HCT116 (cell line): ENCODE measurements around the gene RPL7A. TPM values are rescaled to one million over a fixed set of nuclear protein-coding genes. Genes with fewer than 3 reads are reported as not detected.

ENCODE experiments used
- ATAC-seq: fragments of 200-7000 bp; cut with Tn5 transposase; 2 replicates; pipeline ENCODE4 v1.9.1; 2020; ENCODE audit warnings: mild to moderate bottlenecking, moderate library complexity
- BruUV-seq: library from RNA; stranded (reverse); fragments of 400-500 nt; replicated peaks from 2 replicates; lab custom pipeline; 2021; lab: Mats Ljungman, UMichigan
- CTCF ChIA-PET: fragments of 300-600 bp; sonication (Branson Sonifier 250); formaldehyde crosslinking; loops from one replicate; lab custom pipeline; 2021; ENCODE audit warnings: antibody characterized with exemption; lab: Charles Lee
- POLR2A ChIA-PET: fragments of 300-600, 350-600 bp; sonication (Branson Sonifier 250); formaldehyde crosslinking; loops from one replicate; lab custom pipeline; 2021; ENCODE audit warnings: antibody characterized with exemption; lab: Charles Lee
- RAD21 ChIA-PET, 2 experiments: fragments of 300-600 bp; sonication (Branson Sonifier 250); formaldehyde crosslinking; loops; one replicate each; lab custom pipeline; 2023; ENCODE audit warnings: low total read pairs in 2 of 2; ENCODE audit not compliant: uncharacterized antibody in 2 of 2, unreplicated experiment in 2 of 2, low non-redundant PET in 1 of 2; lab: Charles Lee
- DNase-seq: peaks from one replicate; pipeline ENCODE4 v3.0.0-alpha.2; 2010; ENCODE audit warnings: low read depth, low spot score
- H2AFZ ChIP-seq: fragments of 200-600 bp; shearing (Covaris generic), sonication (generic); 2 replicates; pipeline ENCODE4 v1.6.1; 2017; ENCODE audit warnings: low read depth, mixed run types, mixed read lengths, antibody characterized with exemption, low read length; ENCODE audit not compliant: poor library complexity, severe bottlenecking
- H3K27ac ChIP-seq: 2 replicates; pipeline ENCODE4 v1.5.1; 2012; ENCODE audit warnings: low read depth, low read length
- H3K27me3 ChIP-seq: fragments of 200-600 bp; sonication (generic); 2 replicates; pipeline ENCODE4 v1.6.1; 2016; ENCODE audit warnings: mixed run types, low read length, mixed read lengths; ENCODE audit not compliant: insufficient read depth
- H3K36me3 ChIP-seq, 2 experiments: fragments of 200-500 bp in 1 of 2; fragments of 200-600 bp in 1 of 2; sonication (Bioruptor generic) in 1 of 2; sonication (generic) in 1 of 2; 2 replicates each; pipeline versions ENCODE4 v1.5.1 to v1.6.1; 2014 to 2016; ENCODE audit warnings: low read length in 2 of 2, inconsistent platforms in 1 of 2, mixed read lengths in 1 of 2, mixed run types in 1 of 2; ENCODE audit not compliant: insufficient read depth in 2 of 2, control insufficient read depth in 1 of 2
- H3K4me1 ChIP-seq, 2 experiments: fragments of 200-600 bp in 1 of 2; sonication (generic) in 1 of 2; 2 replicates each; pipeline versions ENCODE4 v1.5.1 to v1.6.1; 2012 to 2017; ENCODE audit warnings: low read length in 2 of 2, inconsistent platforms in 1 of 2, mild to moderate bottlenecking in 1 of 2, mixed read lengths in 1 of 2, mixed run types in 1 of 2, moderate library complexity in 1 of 2; ENCODE audit not compliant: insufficient read depth in 2 of 2, control insufficient read depth in 1 of 2
- H3K4me2 ChIP-seq: fragments of 200-600 bp; sonication (generic); 2 replicates; pipeline ENCODE4 v1.6.1; 2017; ENCODE audit warnings: mixed run types, low read length, mixed read lengths
- H3K4me3 ChIP-seq, 2 experiments: fragments of 200-600 bp in 1 of 2; sonication (generic) in 1 of 2; replicated peaks in 1 of 2; 2 replicates each; pipeline ENCODE4 v1.5.1; 2011 to 2016; ENCODE audit warnings: low read length in 2 of 2, control low read depth in 1 of 2, low read depth in 1 of 2, mild to moderate bottlenecking in 1 of 2, mixed read lengths in 1 of 2, mixed run types in 1 of 2
- H3K79me2 ChIP-seq: fragments of 200-600 bp; sonication (generic); 2 replicates; pipeline ENCODE4 v1.6.1; 2017; ENCODE audit warnings: mild to moderate bottlenecking, mixed run types, low read length, moderate library complexity, mixed read lengths; ENCODE audit not compliant: insufficient read depth
- H3K9ac ChIP-seq: fragments of 200-600 bp; sonication (generic); 2 replicates; pipeline ENCODE4 v1.6.1; 2016; ENCODE audit warnings: low read length, mixed read lengths
- H3K9me2 ChIP-seq: fragments of 200-600 bp; sonication (generic), shearing (Covaris generic); 2 replicates; pipeline ENCODE4 v1.6.1; 2017; ENCODE audit warnings: mixed run types, mild to moderate bottlenecking, moderate library complexity; ENCODE audit not compliant: insufficient read depth
- H3K9me3 ChIP-seq, 2 experiments: fragments of 200-500 bp in 1 of 2; fragments of 200-600 bp in 1 of 2; sonication (Bioruptor generic) in 1 of 2; sonication (generic) in 1 of 2; 2 replicates each; pipeline ENCODE4 v1.6.1; 2014 to 2017; ENCODE audit warnings: low read length in 2 of 2, mixed read lengths in 2 of 2, inconsistent platforms in 1 of 2, low read depth in 1 of 2, mild to moderate bottlenecking in 1 of 2, mixed run types in 1 of 2, moderate library complexity in 1 of 2; ENCODE audit not compliant: control insufficient read depth in 1 of 2, insufficient read depth in 1 of 2
- H4K20me1 ChIP-seq: fragments of 200-600 bp; sonication (generic), shearing (Covaris generic); 2 replicates; pipeline ENCODE4 v1.6.1; 2017; ENCODE audit warnings: mixed run types, mild to moderate bottlenecking, moderate library complexity; ENCODE audit not compliant: insufficient read depth
- ATF3 ChIP-seq: IDR thresholded peaks from 2 replicates; pipeline ENCODE4 v1.6.1; 2012
- CEBPB ChIP-seq: IDR thresholded peaks from 2 replicates; pipeline ENCODE4 v1.6.1; 2012; ENCODE audit warnings: low read depth
- CTCF ChIP-seq, 3 experiments: fragments of 200-600 bp in 1 of 3; sonication (generic) in 1 of 3; IDR thresholded peaks in 2 of 3; conservative IDR thresholded peaks in 1 of 3; 2 replicates each; pipeline ENCODE4 v1.5.1; 2012 to 2017; ENCODE audit warnings: low read depth in 2 of 3, low read length in 2 of 3, antibody characterized with exemption in 1 of 3, borderline replicate concordance in 1 of 3, control low read depth in 1 of 3, mild to moderate bottlenecking in 1 of 3, mixed read lengths in 1 of 3, mixed run types in 1 of 3, moderate library complexity in 1 of 3; ENCODE audit not compliant: insufficient read depth in 1 of 3
- ELF1 ChIP-seq: IDR thresholded peaks from 2 replicates; pipeline ENCODE4 v1.6.1; 2012; ENCODE audit warnings: low read depth, borderline replicate concordance
- EZH2 ChIP-seq: fragments of 200-600 bp; sonication (generic); IDR thresholded peaks from 2 replicates; pipeline ENCODE4 v1.6.1; 2017; ENCODE audit warnings: antibody characterized with exemption, mixed run types
- EZH2phosphoT487 ChIP-seq: fragments of 200-600 bp; IDR thresholded peaks from 2 replicates; pipeline ENCODE4 v1.6.1; 2018; ENCODE audit warnings: antibody characterized with exemption, borderline replicate concordance
- FOSL1 ChIP-seq: IDR thresholded peaks from 2 replicates; pipeline ENCODE4 v1.6.1; 2012; ENCODE audit warnings: low read depth
- JUND ChIP-seq: IDR thresholded peaks from 2 replicates; pipeline ENCODE4 v1.6.1; 2012
- MAX ChIP-seq: IDR thresholded peaks from 2 replicates; pipeline ENCODE4 v1.6.1; 2012
- POLR2A ChIP-seq: IDR thresholded peaks from 2 replicates; pipeline ENCODE4 v1.7.0; 2011; ENCODE audit warnings: borderline replicate concordance; ENCODE audit not compliant: insufficient read depth, insufficient read length; ENCODE audit errors: extremely low read depth
- POLR2AphosphoS5 ChIP-seq: IDR thresholded peaks from 2 replicates; pipeline ENCODE4 v1.6.1; 2011; ENCODE audit warnings: mild to moderate bottlenecking, low read depth, low read length, moderate library complexity
- REST ChIP-seq: IDR thresholded peaks from 2 replicates; pipeline ENCODE4 v1.6.1; 2012; ENCODE audit warnings: low read depth
- SIN3A ChIP-seq: IDR thresholded peaks from 2 replicates; pipeline ENCODE4 v1.6.1; 2012; ENCODE audit warnings: low read depth
- SRF ChIP-seq: IDR thresholded peaks from 2 replicates; pipeline ENCODE4 v1.6.1; 2012; ENCODE audit warnings: low read depth
- TCF7L2 ChIP-seq: IDR thresholded peaks from 2 replicates; pipeline ENCODE4 v1.7.0; 2011; ENCODE audit warnings: borderline replicate concordance, inconsistent platforms; ENCODE audit not compliant: insufficient read depth, insufficient read length; ENCODE audit errors: extremely low read depth
- YY1 ChIP-seq: IDR thresholded peaks from 2 replicates; pipeline ENCODE4 v1.6.1; 2011; ENCODE audit warnings: low read length, low read depth, moderate library complexity, mild to moderate bottlenecking; ENCODE audit not compliant: insufficient replicate concordance; ENCODE audit errors: extremely low read depth
- ZFX ChIP-seq: fragments of 450-650 bp; IDR thresholded peaks from 2 replicates; pipeline ENCODE4 v1.6.1; 2017
- intact Hi-C: fragments of 100-400 bp; cut with micrococcal nuclease; formaldehyde crosslinking; loops from 2 replicates; pipeline ENCODE4 v1.10.0; 2022
- total RNA-seq: library from RNA; stranded (reverse); gene quantifications from one replicate; pipeline ENCODE4 v1.2.1, GENCODE V29; 2021; ENCODE audit not compliant: unreplicated experiment

The RPL7A gene
- total RNA-seq, 1 experiment from 2014 or later = 2,837 TPM

- ATAC-seq = no peak
- H3K27ac ChIP-seq = no peak overlapping the region
- TF ChIP-seq SRF = no peak
- TF ChIP-seq SIN3A = no peak
- H3K9me3 ChIP-seq = peaks cover 0 to 10% of the 10 kb centered on the region in 2 experiments; a peak in 1 of 4 replicates
- intact Hi-C loops = no loop called here
- H3K9ac ChIP-seq = no peak overlapping the region
- no peak overlapping the region for H3K4me3 ChIP-seq
- ChIA-PET RAD21 (no interaction called here), POLR2A (no interaction called here), CTCF (no interaction called here)
- no peaks in the 10 kb centered on the region for H3K27me3 ChIP-seq
- no peaks in the 10 kb centered on the region for H4K20me1 ChIP-seq
- H3K79me2 ChIP-seq = no peaks in the 10 kb centered on the region
- no peak for DNase-seq
- BruUV-seq = no TSS peak
- no peak overlapping the region for H2AFZ ChIP-seq
- no peaks in the 10 kb centered on the region for H3K9me2 ChIP-seq
- no peaks in the 10 kb centered on the region for H3K36me3 ChIP-seq
- H3K4me1 ChIP-seq = no peaks in the 10 kb centered on the region
- no peak overlapping the region for H3K4me2 ChIP-seq
Measured at GRCh38 chr9:133386338-133386737, 38.3 kb downstream of the RPL7A start.

GRCh38 chr9:133387680-133388079 is 39.7 kb downstream of the RPL7A start:
- no peak for ATAC-seq
- no peak overlapping the region for H3K27ac ChIP-seq
- H3K9ac ChIP-seq = no peak overlapping the region
- no peak overlapping the region for H3K4me3 ChIP-seq
- H3K4me2 ChIP-seq = no peak overlapping the region
- H4K20me1 ChIP-seq = no peaks in the 10 kb centered on the region
- no TSS peak for BruUV-seq
- DNase-seq = no peak
- intact Hi-C loops = no loop called here
- H3K79me2 ChIP-seq = no peaks in the 10 kb centered on the region
- no peaks in the 10 kb centered on the region for H3K27me3 ChIP-seq
- RAD21 ChIA-PET = no interaction called here
- no peaks in the 10 kb centered on the region for H3K9me2 ChIP-seq
- POLR2A ChIA-PET = no interaction called here
- no peak overlapping the region for H2AFZ ChIP-seq
- H3K4me1 ChIP-seq = no peaks in the 10 kb centered on the region
- no peaks in the 10 kb centered on the region for H3K36me3 ChIP-seq
- H3K9me3 ChIP-seq = peaks cover 0 to 9% of the 10 kb centered on the region in 2 experiments; a peak in 1 of 4 replicates
- CTCF ChIA-PET = no interaction called here
- TF ChIP-seq CTCF (IDR thresholded peaks at IDR 0.05 in 2 of 3, conservative IDR thresholded peaks at IDR 0.05 in 1 of 3; ENCODE audit: borderline replicate concordance in 1 of 3, insufficient read depth in 1 of 3, low read depth in 2 of 3, low read length in 2 of 3) (no peak), FOSL1 (no peak), MAX (no peak), POLR2AphosphoS5 (no peak), REST (no peak), ATF3 (no peak), POLR2A (no peak), YY1 (no peak), JUND (no peak), TCF7L2 (no peak), CEBPB (no peak), SIN3A (no peak), ELF1 (no peak), EZH2phosphoT487 (no peak), ZFX (no peak), EZH2 (no peak)
